HEK293 (cell line): ENCODE data around the gene HOXC10.

Experiments
- FEZF1 ChIP-seq: fragments of 450-650 bp; formaldehyde crosslinking; IDR thresholded peaks from 2 replicates; pipeline ENCODE4 v1.5.1; 2016; ENCODE audit warnings: missing biosample characterization, missing genetic modification characterization
- HIC1 ChIP-seq: fragments of 450-650 bp; formaldehyde crosslinking; IDR thresholded peaks from 2 replicates; pipeline ENCODE4 v1.5.1; 2016; ENCODE audit warnings: missing biosample characterization, missing genetic modification characterization
- KLF16 ChIP-seq: fragments of 450-650 bp; formaldehyde crosslinking; IDR thresholded peaks from 2 replicates; pipeline ENCODE4 v1.5.1; 2017; ENCODE audit warnings: missing biosample characterization, missing genetic modification characterization
- ZFHX2 ChIP-seq: fragments of 450-650 bp; formaldehyde crosslinking; conservative IDR thresholded peaks from 2 replicates; pipeline ENCODE4 v1.5.1; 2016; ENCODE audit warnings: missing biosample characterization, missing genetic modification characterization
- ZNF214 ChIP-seq: fragments of 450-650 bp; formaldehyde crosslinking; IDR thresholded peaks from 2 replicates; pipeline ENCODE4 v1.5.1; 2017; ENCODE audit warnings: missing biosample characterization, mild to moderate bottlenecking, missing genetic modification characterization, borderline replicate concordance
- ZNF24 ChIP-seq: fragments of 450-650 bp; formaldehyde crosslinking; IDR thresholded peaks from 2 replicates; pipeline ENCODE4 v1.5.1; 2016; ENCODE audit warnings: missing biosample characterization, missing genetic modification characterization
- ZNF280C ChIP-seq: fragments of 450-650 bp; formaldehyde crosslinking; IDR thresholded peaks from 2 replicates; pipeline ENCODE4 v1.5.1; 2016; ENCODE audit warnings: missing biosample characterization, missing genetic modification characterization
- ZNF292 ChIP-seq: fragments of 450-650 bp; formaldehyde crosslinking; IDR thresholded peaks from 2 replicates; pipeline ENCODE4 v1.5.1; 2016; ENCODE audit warnings: low read depth, missing biosample characterization, missing genetic modification characterization, borderline replicate concordance
- ZNF341 ChIP-seq: fragments of 450-650 bp; formaldehyde crosslinking; IDR thresholded peaks from 2 replicates; pipeline ENCODE4; 2016; ENCODE audit warnings: low read depth, missing biosample characterization, missing genetic modification characterization
- ZNF398 ChIP-seq: fragments of 450-650 bp; formaldehyde crosslinking; IDR thresholded peaks from 2 replicates; pipeline ENCODE4 v1.5.1; 2017; ENCODE audit warnings: missing biosample characterization, missing genetic modification characterization
- ZNF449 ChIP-seq: fragments of 450-650 bp; formaldehyde crosslinking; IDR thresholded peaks from 2 replicates; pipeline ENCODE4 v1.5.1; 2017; ENCODE audit warnings: missing biosample characterization, mild to moderate bottlenecking, missing genetic modification characterization, moderate library complexity
- ZNF473 ChIP-seq: fragments of 450-650 bp; formaldehyde crosslinking; IDR thresholded peaks from 2 replicates; pipeline ENCODE4 v1.5.1; 2017; ENCODE audit warnings: missing biosample characterization, missing genetic modification characterization
- ZNF488 ChIP-seq: fragments of 450-650 bp; formaldehyde crosslinking; IDR thresholded peaks from 2 replicates; pipeline ENCODE4 v1.5.1; 2016; ENCODE audit warnings: missing biosample characterization, missing genetic modification characterization
- ZNF548 ChIP-seq: fragments of 450-650 bp; formaldehyde crosslinking; IDR thresholded peaks from 2 replicates; pipeline ENCODE4 v1.5.1; 2016; ENCODE audit warnings: missing biosample characterization, missing genetic modification characterization
- ZNF580 ChIP-seq: fragments of 450-650 bp; formaldehyde crosslinking; IDR thresholded peaks from 2 replicates; pipeline ENCODE4 v1.5.1; 2016; ENCODE audit warnings: missing biosample characterization, missing genetic modification characterization
- ZNF621 ChIP-seq: fragments of 450-650 bp; formaldehyde crosslinking; IDR thresholded peaks from 2 replicates; pipeline ENCODE4 v1.5.1; 2017; ENCODE audit warnings: missing biosample characterization, missing genetic modification characterization
- ZNF654 ChIP-seq: fragments of 450-650 bp; formaldehyde crosslinking; IDR thresholded peaks from 2 replicates; pipeline ENCODE4 v1.5.1; 2016; ENCODE audit warnings: low read depth, missing biosample characterization, missing genetic modification characterization
- ZNF704 ChIP-seq: fragments of 450-650 bp; formaldehyde crosslinking; IDR thresholded peaks from 2 replicates; pipeline ENCODE4 v1.5.1; 2016; ENCODE audit warnings: missing biosample characterization, missing genetic modification characterization
- ZNF707 ChIP-seq: fragments of 450-650 bp; formaldehyde crosslinking; IDR thresholded peaks from 2 replicates; pipeline ENCODE4 v1.5.1; 2016; ENCODE audit warnings: missing biosample characterization, missing genetic modification characterization
- ZNF837 ChIP-seq: fragments of 450-650 bp; formaldehyde crosslinking; IDR thresholded peaks from 2 replicates; pipeline ENCODE4 v1.5.1; 2016; ENCODE audit warnings: missing biosample characterization, missing genetic modification characterization

HOXC10 gene

GRCh38 chr12:53999559-54000115 is 14.7 kb downstream of the HOXC10 start (continued):
- TF ChIP-seq HIC1 (tag by site-specific recombination) (peak; percentile 69; the same call in 1 of the 2 replicates), ZNF449 (tag by site-specific recombination) (no peak), KLF16 (peak; percentile 70; the same call in 1 of the 2 replicates), ZNF24 (tag by site-specific recombination) (no peak), ZNF292 (tag by site-specific recombination) (no peak), ZNF654 (no peak), ZNF704 (tag by site-specific recombination) (no peak), FEZF1 (peak; percentile 53), ZNF214 (tag by site-specific recombination) (no peak), ZNF621 (tag by site-specific recombination) (no peak), ZNF548 (tag by site-specific recombination) (no peak), ZNF473 (tag by site-specific recombination) (no peak), ZNF837 (tag by site-specific recombination) (no peak), ZNF580 (0 out of 2 replicates have a peak, but pooled peaks have one; percentile 33), ZNF398 (tag by site-specific recombination) (peak; percentile 87), ZNF707 (tag by site-specific recombination) (no peak), ZFHX2 (peak; percentile 25), ZNF341 (peak; percentile 44), ZNF280C (no peak), ZNF488 (tag by site-specific recombination) (no peak)
